ENCODE results near the gene DBP.

- TF ChIP-seq, protein P1, sequence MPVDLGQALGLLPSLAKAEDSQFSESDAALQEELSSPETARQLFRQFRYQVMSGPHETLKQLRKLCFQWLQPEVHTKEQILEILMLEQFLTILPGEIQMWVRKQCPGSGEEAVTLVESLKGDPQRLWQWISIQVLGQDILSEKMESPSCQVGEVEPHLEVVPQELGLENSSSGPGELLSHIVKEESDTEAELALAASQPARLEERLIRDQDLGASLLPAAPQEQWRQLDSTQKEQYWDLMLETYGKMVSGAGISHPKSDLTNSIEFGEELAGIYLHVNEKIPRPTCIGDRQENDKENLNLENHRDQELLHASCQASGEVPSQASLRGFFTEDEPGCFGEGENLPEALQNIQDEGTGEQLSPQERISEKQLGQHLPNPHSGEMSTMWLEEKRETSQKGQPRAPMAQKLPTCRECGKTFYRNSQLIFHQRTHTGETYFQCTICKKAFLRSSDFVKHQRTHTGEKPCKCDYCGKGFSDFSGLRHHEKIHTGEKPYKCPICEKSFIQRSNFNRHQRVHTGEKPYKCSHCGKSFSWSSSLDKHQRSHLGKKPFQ (CRISPR knock-in tag; IDR thresholded peaks at IDR 0.05; ENCODE audit: insufficient replicate concordance), result no peak
- TF ChIP-seq FOXM1 (CRISPR knock-in tag; IDR thresholded peaks at IDR 0.05), result no peak
- no peak for TF ChIP-seq ZNF251 (CRISPR knock-in tag; IDR thresholded peaks at IDR 0.05)
- TF ChIP-seq CHD4 (IDR thresholded peaks at IDR 0.05; ENCODE audit: borderline replicate concordance, low read length), result no peak
- TF ChIP-seq POLR2A (IDR thresholded peaks at IDR 0.05; ENCODE audit: insufficient read depth in 1 of 2, low read depth in 2 of 2, low read length in 2 of 2), result peak; percentile 38 to 64; a peak in 2 of 4 replicates
- TF ChIP-seq, protein P2, sequence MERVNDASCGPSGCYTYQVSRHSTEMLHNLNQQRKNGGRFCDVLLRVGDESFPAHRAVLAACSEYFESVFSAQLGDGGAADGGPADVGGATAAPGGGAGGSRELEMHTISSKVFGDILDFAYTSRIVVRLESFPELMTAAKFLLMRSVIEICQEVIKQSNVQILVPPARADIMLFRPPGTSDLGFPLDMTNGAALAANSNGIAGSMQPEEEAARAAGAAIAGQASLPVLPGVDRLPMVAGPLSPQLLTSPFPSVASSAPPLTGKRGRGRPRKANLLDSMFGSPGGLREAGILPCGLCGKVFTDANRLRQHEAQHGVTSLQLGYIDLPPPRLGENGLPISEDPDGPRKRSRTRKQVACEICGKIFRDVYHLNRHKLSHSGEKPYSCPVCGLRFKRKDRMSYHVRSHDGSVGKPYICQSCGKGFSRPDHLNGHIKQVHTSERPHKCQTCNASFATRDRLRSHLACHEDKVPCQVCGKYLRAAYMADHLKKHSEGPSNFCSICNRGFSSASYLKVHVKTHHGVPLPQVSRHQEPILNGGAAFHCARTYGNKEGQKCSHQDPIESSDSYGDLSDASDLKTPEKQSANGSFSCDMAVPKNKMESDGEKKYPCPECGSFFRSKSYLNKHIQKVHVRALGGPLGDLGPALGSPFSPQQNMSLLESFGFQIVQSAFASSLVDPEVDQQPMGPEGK (CRISPR knock-in tag; IDR thresholded peaks at IDR 0.05), result no peak
- no peak for TF ChIP-seq NONO (IDR thresholded peaks at IDR 0.05)
- TF ChIP-seq NONO (CRISPR knock-in tag; conservative IDR thresholded peaks at IDR 0.05), result no peak
- no peak for TF ChIP-seq ZSCAN29 (CRISPR knock-in tag; conservative IDR thresholded peaks at IDR 0.05)
- no peak for TF ChIP-seq EZH2 (conservative IDR thresholded peaks at IDR 0.05; ENCODE audit: low read depth, low read length)
- TF ChIP-seq HNF1B (CRISPR knock-in tag; IDR thresholded peaks at IDR 0.05), result no peak
These were observed 12.1 kb downstream of the DBP start for GRCh38 chr19:48624791-48625723.

Measured in HepG2 (cell line).